GM12878 (cell line): ENCODE results near the gene NUDT3.
"Not testable (repeated sequence)": the region's sequence is repeated elsewhere in the genome, so short reads cannot be mapped to it uniquely, and the experiment has no call there.

Experiments
- ASH2L ChIP-seq: fragments of 300-600, 200-600 bp; sonication (generic); IDR thresholded peaks from 2 replicates; pipeline ENCODE4 v1.6.1; 2017; ENCODE audit warnings: low read depth, mild to moderate bottlenecking, borderline replicate concordance
- CHD1 ChIP-seq: IDR thresholded peaks from 2 replicates; pipeline ENCODE4 v1.6.1; 2012; ENCODE audit warnings: low read depth, low read length, improper control_type of control experiment
- EP300 ChIP-seq, 2 experiments: fragments of 150-350 bp in 1 of 2; IDR thresholded peaks; 2 replicates each; pipeline ENCODE4 v1.6.1; 2011 to 2012; ENCODE audit warnings: low read depth in 2 of 2, low read length in 2 of 2, borderline replicate concordance in 1 of 2, improper control_type of control experiment in 1 of 2, inconsistent platforms in 1 of 2; ENCODE audit not compliant: control insufficient read depth in 1 of 2
- RAD21 ChIP-seq: IDR thresholded peaks from 2 replicates; pipeline ENCODE4 v1.6.1; 2011; ENCODE audit warnings: mild to moderate bottlenecking, low read depth, low read length, moderate library complexity; ENCODE audit not compliant: insufficient read depth
- SPI1 ChIP-seq: IDR thresholded peaks from 2 replicates; pipeline ENCODE4 v1.6.1; 2011; ENCODE audit warnings: low read depth, mild to moderate bottlenecking, low read length, moderate library complexity, borderline replicate concordance; ENCODE audit not compliant: insufficient read depth
- TF ChIP-seq, protein P1 (sequence below), 3 experiments: IDR thresholded peaks in 2 of 3; conservative IDR thresholded peaks in 1 of 3; 2 replicates each; pipeline ENCODE4 v1.5.1; 2011; ENCODE audit warnings: low read depth in 3 of 3, low read length in 3 of 3, mild to moderate bottlenecking in 3 of 3, control low read depth in 2 of 3, moderate library complexity in 2 of 3, inconsistent platforms in 1 of 3, mixed read lengths in 1 of 3; ENCODE audit not compliant: control insufficient read depth in 2 of 3, insufficient read depth in 1 of 3; ENCODE audit errors: extremely low read depth in 1 of 3

- TF ChIP-seq RAD21; CHD1; SPI1; ASH2L; EP300 (IDR thresholded peaks at IDR 0.05; ENCODE audit: borderline replicate concordance in 1 of 2, control insufficient read depth in 1 of 2, low read depth in 2 of 2, low read length in 2 of 2): not testable (repeated sequence)
- TF ChIP-seq, protein P1, sequence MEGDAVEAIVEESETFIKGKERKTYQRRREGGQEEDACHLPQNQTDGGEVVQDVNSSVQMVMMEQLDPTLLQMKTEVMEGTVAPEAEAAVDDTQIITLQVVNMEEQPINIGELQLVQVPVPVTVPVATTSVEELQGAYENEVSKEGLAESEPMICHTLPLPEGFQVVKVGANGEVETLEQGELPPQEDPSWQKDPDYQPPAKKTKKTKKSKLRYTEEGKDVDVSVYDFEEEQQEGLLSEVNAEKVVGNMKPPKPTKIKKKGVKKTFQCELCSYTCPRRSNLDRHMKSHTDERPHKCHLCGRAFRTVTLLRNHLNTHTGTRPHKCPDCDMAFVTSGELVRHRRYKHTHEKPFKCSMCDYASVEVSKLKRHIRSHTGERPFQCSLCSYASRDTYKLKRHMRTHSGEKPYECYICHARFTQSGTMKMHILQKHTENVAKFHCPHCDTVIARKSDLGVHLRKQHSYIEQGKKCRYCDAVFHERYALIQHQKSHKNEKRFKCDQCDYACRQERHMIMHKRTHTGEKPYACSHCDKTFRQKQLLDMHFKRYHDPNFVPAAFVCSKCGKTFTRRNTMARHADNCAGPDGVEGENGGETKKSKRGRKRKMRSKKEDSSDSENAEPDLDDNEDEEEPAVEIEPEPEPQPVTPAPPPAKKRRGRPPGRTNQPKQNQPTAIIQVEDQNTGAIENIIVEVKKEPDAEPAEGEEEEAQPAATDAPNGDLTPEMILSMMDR (IDR thresholded peaks at IDR 0.05 in 2 of 3, conservative IDR thresholded peaks at IDR 0.05 in 1 of 3; ENCODE audit: control insufficient read depth in 2 of 3, extremely low read depth in 1 of 3, insufficient read depth in 1 of 3, low read depth in 3 of 3, low read length in 3 of 3): not testable (repeated sequence)
Observed at GRCh38 chr6:34252395-34252794, 140.1 kb downstream of the NUDT3 start.
